ENCODE data around the gene SUSD4.
"Not testable (repeated sequence)": the region's sequence is repeated elsewhere in the genome, so short reads cannot be mapped to it uniquely, and the experiment has no call there.

The SUSD4 gene

GRCh38 chr1:223288826-223289225 lies 75.2 kb downstream of the SUSD4 start:
- DNase-seq = no peak

GRCh38 chr1:223285452-223285851 lies 78.5 kb downstream of the SUSD4 start:
- DNase-seq = no peak

GRCh38 chr1:223283697-223284096 lies 80.3 kb downstream of the SUSD4 start:
- DNase-seq = not testable (repeated sequence)

GRCh38 chr1:223278311-223278710 lies 85.7 kb downstream of the SUSD4 start:
- not testable (repeated sequence) for DNase-seq

GRCh38 chr1:223276029-223276428 lies 87.9 kb downstream of the SUSD4 start:
- no peak for DNase-seq

GRCh38 chr1:223273511-223273910 lies 90.5 kb downstream of the SUSD4 start:
- no peak for DNase-seq

GRCh38 chr1:223271085-223271781 lies 92.7 kb downstream of the SUSD4 start:
- DNase-seq = no peak

- DNase-seq = no peak
Observed at GRCh38 chr1:223270155-223270554, 93.8 kb downstream of the SUSD4 start.

- DNase-seq = no peak
Observed at GRCh38 chr1:223269006-223269405, 95.0 kb downstream of the SUSD4 start.

GRCh38 chr1:223266632-223267172 lies 97.3 kb downstream of the SUSD4 start:
- DNase-seq = no peak

- no peak for DNase-seq
Observed at GRCh38 chr1:223264983-223265908, 98.7 kb downstream of the SUSD4 start.

- no peak for DNase-seq
Observed at GRCh38 chr1:223264529-223264928, 99.4 kb downstream of the SUSD4 start.

- no peak for DNase-seq
Observed at GRCh38 chr1:223261914-223262313, 102.1 kb downstream of the SUSD4 start.

GRCh38 chr1:223260712-223261111 lies 103.3 kb downstream of the SUSD4 start:
- no peak for DNase-seq

GRCh38 chr1:223259462-223259861 lies 104.5 kb downstream of the SUSD4 start:
- DNase-seq = no peak

- no peak for DNase-seq
Observed at GRCh38 chr1:223258751-223259198, 105.2 kb downstream of the SUSD4 start.

- DNase-seq = no peak
Observed at GRCh38 chr1:223257856-223258550, 106.0 kb downstream of the SUSD4 start.

- DNase-seq = no peak
Observed at GRCh38 chr1:223256034-223256433, 107.9 kb downstream of the SUSD4 start.

- no peak for DNase-seq
Observed at GRCh38 chr1:223253916-223254315, 110.1 kb downstream of the SUSD4 start.

- not testable (repeated sequence) for DNase-seq
Observed at GRCh38 chr1:223251387-223251786, 112.6 kb downstream of the SUSD4 start.

- DNase-seq = no peak
Observed at GRCh38 chr1:223250632-223251015, 113.4 kb downstream of the SUSD4 start.

- no peak for DNase-seq
Observed at GRCh38 chr1:223249854-223250631, 113.9 kb downstream of the SUSD4 start.

Measured in activated gamma-delta T cell (primary cell).